ENCODE measurements around the gene UQCR11.

UQCR11 gene

DNA sequence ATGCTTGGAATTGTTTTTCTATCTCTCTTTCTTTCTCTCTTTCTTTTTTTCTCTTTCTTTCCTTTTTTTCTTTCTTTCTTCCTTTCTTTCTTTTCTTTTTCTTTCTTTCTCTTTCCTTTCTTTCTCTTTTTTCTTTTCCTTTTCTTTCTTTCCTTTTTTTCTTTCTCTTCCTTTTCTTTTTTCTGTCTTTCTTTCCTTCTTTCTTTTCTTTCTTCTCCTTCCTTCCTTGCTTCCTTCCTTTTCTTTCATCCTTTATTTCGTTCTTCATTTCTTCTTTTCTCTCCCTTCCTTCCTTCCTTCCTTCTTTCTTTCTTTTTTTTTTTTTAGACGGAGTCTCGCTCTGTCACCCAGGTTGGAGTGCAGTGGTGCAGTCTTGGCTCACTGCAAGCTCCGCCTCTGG lies 35.3 kb downstream of the UQCR11 start:
- no peak for DNase-seq (ENCODE audit: low read depth in 2 of 2)

DNA sequence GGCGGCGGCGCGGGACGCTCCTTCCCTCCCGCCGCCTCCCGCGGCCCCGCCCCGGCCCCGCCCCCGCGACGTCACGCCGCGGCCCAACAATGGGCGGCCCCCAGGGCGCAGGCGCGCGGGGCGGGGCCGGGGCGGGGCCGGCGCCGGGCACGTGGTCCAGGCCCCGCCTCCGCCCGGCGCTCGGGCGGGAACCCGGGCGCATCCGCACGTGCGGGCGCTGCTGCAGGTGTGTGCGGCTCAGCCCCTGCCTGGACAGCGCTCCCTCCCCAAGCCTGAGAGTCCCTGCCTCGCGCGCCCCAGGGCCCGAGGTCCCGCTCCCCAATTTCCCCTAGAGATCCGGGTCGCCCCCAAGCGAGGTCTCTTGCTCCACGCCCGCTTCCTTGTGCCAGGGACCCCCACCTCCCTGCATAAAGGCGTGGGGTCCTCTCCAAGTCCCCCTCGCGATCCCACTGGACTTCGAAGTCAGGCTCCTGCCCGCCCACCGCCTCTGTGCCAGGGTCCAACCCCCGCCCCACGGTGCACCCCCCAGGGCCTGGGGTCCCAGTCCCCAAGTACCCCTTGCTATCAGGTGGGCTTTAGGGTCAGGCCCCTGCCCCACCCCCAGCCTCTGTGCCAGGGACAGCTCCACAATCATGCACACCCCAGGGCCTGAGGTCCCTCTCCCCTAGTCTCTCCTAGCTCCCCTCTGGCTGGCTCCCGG lies 36.8 kb downstream of the UQCR11 start, which contains the start of gene MEX3D:
Gene MEX3D, minus strand, starts transcription at position 6 of the 700 bp plus-strand sequence. CDS start 267 bp downstream, outside the sequence.
- DNase-seq (ENCODE audit: low read depth in 2 of 2): peak; percentile 42 to 44

DNA sequence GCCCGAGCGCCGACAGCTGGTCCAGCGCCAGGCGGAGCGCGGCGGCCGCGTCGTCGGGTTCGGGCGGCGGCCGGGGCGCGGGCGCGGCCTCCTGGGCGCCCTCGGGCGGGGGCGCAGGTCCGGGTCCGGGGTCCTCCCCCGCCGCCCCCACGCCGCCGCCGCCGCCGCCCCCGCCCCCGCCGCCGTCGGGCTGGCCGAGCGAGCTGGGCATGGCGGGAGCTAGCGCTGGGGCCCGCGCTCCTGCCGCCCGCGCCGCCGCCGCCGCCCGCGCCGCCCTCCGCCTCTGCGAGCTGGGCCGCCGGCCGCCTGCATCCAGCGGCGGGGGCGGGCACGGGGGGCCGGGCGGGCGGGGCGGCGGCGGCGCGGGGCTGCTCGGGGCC lies 37.4 kb downstream of the UQCR11 start:
- no peak for DNase-seq (ENCODE audit: low read depth in 2 of 2)

DNA sequence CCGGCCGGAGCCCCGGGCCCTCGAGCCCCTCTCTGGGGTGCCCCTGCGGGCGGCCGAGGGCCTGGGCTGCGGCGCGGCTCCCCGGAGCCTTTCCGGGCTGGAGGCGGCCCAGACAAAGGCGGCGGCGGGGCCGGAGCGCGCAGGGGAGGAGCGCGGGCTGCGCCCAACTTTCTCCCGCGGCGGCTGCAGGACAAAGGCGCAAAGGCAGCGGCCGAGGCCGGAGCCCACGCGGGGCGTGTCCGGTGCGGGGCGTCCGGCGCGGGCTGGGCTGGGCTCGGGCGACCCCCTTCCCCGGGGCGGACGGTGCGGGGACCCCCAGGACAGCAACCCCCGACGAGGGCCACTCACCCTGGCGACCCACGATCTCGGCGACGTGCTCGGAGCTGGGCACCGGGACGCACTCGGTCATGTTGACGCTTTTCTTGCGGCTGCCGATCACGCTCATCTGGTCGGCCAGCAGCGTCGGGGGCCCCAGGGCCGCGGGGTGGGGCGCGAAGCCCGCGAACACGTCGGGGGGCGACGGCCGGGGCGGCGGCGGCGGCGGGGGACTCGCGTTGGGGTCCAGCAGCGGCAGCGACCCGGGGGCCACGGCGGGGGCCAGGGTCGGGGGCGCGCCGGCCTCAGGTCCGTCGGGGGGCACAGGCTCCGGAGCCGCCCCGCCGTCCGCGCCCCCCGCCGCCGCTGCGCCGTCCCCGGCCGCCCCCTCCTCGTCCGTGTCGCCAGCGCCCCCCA lies 38.0 kb downstream of the UQCR11 start:
- no peak for DNase-seq (ENCODE audit: low read depth in 2 of 2)

DNA sequence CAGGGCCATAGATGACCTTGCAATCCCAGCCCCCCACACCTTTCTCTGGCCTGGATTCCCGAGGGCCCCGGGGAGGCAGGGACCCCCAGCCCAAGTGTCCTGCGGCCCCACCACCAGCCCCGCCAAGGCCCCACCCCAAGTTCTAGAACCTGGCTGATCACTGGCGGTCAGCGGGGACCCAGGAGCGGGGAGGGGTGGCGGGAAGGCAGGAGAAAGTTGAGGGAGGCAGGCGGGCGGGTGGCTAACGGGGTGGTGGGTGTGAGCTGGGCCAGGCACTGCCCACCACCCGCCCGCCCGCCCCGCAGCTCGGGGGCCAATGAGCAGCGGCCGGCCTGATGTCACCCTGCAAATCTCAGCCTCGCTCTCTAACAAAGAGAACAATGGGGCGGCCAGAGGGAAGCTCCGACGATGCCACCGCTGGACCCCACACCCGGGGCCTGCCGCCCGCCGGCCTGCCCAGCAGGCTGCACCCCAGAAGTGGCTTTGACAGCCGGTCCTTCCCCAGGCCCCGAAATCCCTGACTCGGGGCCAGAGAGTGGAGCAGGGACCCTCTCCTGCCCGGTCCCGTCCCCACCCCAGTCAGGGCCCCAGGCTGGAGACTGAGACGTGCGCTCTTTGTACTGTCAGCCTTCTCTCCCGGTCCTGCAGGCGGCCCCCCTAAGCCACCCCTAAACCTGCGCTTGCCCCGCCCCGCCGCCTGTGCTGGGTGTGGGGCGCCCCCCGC lies 38.7 kb downstream of the UQCR11 start:
- DNase-seq (ENCODE audit: low read depth in 2 of 2): peak; percentile 53 to 56

DNA sequence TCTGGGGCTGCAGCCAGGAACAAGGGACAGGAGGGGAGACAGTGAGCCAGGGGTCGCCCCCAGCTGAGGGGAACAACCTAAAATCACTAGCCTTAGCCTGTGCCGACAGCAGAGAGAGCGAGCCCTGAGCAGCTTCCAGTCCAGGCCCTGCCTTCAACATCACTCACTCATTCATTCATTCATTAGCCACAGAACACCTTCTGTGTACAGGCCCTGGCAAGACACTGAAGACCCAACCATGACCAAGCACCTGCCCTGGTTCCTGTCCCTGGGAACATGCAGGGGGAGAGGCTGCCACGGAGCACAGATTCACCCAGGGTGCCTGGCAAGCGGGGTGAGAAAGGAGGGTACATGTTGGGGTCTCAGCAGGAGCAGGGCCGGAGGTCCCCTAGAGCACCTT lies 42.0 kb downstream of the UQCR11 start:
- no peak for DNase-seq (ENCODE audit: low read depth in 2 of 2)

DNA sequence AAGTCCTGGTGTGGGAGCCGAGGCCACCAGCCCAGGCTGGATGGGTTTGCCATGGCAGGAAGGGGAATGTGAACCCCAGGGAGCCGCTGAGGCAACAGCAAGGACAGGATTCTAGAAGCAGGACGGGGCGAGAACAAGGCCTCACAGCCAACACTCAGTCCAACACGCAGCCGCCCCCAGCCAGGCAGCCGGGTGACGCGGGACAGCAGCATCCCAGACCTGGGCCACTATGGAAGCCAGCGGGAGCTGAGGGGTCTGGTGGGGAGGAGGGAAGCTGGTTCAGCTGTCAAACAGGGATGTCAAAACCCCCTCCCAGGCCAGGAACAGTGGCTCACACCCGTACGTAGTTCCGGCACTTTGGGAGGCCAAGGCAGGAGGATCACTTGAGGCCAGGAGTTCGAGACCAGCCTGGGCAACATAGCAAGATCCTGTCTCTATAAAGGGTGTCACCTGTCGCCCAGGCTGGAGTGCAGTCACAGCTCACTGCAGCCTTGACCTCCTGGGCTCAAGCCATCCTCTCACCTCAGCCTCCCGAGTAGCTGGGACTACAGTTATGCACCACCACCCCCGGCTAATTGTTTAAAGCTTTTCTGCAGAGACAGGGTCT lies 43.9 kb downstream of the UQCR11 start:
- DNase-seq (ENCODE audit: low read depth in 2 of 2): no peak

DNA sequence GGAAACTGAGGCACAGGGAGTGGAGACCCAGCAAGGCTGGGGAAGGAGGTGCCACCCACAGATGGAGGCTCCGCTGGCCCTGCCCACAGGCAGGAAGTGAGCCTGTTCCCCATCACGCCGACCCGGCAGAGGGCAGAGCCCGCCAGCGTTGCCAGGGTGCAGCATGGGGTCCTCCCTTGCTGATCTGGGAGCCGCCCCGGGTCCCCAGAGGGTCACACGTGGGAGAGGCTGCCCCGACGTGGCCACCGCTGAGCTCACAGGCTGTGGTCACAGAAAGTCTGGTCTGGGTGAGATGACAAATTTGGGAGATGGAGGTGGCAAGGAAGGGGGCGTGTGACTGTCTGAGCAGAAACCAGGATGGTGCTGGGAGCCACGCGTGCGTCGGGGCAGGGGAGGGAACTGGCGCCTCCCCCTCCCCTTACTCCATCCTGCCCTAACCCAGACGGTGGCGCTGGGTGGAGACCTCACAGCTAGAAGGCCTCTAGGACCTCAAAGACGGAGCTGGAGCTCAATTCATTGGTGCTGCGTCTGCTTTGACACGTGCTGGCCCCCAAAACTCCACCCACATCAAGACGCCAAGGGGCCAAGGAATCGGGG lies 44.9 kb downstream of the UQCR11 start:
- DNase-seq (ENCODE audit: low read depth in 2 of 2): no peak

DNA sequence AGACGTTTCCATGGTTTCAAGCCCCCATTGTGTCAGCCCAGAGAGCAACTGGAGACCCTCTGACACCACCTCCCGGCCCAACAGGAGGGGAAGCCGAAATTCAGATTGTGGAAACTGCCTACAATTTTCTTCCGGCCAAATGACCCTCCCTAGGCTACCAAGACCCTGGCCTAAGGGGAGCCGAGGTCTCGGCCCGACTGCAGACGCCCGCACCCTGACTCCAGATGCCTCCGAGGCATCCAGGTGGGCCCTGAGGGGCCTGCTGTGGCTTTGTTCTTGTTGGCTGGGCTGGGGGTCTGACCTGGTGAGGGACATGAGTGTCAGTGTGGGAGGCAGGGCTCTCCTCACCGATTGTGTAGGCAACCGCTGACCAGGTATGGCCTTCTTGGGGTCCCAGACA lies 46.7 kb downstream of the UQCR11 start:
- DNase-seq (ENCODE audit: low read depth in 2 of 2): no peak

DNA sequence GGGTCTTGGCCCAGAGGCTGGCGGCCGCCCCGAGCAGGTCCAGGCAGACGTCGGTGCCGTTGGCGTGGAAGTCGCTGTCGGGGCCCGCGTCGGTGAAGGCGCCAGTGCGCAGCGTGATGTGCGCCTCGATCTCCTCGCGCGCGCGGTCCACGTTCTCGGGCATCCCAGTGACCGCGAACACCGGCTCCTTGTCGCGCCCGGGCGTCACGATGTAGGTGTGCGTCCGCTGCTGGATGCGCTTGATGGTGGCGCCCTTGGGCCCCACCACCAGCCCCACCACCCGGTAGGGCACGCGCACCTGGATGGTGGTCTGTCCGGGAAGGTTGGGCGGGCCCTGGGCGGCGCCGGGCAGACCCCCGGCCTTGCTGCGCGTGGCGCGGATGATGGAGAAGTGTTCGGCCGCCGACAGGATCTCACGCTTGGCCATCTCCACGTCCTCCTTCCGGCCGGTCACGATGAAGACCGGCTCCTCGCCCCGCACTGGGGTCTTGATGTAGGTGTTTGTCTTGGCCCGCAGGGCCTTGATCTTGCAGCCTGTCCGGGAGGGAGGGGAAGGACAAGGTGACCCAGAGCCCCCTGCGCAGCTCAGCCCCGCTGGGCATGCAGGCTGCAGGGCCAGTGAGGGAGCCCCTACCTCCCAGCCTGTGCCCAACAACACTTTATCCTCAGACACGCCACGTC lies 48.7 kb downstream of the UQCR11 start:
- DNase-seq (ENCODE audit: low read depth in 2 of 2): no peak

DNA sequence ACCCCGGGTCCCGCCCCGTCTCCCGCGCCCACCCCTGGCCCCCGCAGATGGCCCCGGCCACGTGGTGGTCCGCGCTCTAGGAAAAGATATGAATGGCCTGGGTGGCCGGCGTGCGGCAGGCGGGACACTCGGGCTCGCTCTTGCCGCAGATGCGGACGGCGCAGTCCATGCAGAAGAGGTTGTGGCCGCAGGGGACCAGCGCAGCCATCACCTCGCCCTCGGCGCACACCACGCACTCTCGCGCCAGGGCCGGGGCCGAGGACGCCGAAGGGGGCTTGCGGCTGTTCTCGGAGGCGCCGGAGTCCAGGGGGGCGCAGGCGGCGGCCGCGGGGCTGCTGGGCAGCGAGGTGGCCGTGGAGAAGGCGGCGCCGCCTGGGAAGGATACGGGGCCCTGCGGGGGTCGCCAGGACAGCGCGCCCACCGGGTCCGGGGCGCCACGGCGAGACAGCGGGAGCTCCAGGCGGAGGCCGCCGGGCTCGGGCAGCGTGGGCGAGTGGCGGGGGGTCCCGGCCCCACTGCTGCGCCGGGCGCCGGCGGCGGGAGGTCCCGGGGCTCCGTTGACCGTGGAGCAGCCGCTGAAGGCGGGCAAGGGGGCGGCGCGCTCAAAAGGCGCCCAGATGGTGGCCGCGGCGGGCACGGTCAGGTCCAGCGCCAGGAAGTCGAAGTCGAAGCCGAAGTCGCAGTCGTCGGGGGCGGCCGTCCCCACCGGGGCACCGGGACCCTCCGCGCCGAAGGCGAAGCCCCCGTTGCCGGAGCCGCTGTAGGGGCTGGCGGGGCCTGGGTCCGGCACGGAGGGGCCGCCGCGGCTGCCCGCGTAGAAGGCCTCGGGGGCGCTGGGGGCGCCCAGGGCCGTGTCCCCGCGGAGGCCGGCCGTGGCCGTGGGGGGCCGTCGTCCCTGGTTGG lies 49.5 kb downstream of the UQCR11 start:
- DNase-seq (ENCODE audit: low read depth in 2 of 2): no peak

DNA sequence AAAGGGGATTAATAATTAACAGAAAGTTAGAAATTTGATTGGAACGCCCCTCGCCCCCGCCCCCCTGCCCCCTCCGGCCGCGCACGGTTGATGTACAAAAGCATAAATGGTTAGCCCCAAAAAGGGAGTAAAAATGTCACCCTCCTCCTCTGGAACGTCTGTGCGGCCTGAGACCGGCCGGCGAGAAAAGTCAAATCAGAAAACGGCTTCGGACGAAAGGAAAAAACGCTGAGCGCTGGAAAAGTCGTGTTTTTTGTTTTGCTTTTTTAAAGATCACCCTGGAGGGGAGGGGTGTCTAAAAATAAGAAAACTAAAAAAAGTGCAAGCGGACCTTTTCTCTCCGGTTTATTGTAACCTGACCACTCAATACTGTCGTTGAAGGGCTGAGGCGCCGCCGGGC lies 50.3 kb downstream of the UQCR11 start:
- DNase-seq (ENCODE audit: low read depth in 2 of 2): no peak

DNA sequence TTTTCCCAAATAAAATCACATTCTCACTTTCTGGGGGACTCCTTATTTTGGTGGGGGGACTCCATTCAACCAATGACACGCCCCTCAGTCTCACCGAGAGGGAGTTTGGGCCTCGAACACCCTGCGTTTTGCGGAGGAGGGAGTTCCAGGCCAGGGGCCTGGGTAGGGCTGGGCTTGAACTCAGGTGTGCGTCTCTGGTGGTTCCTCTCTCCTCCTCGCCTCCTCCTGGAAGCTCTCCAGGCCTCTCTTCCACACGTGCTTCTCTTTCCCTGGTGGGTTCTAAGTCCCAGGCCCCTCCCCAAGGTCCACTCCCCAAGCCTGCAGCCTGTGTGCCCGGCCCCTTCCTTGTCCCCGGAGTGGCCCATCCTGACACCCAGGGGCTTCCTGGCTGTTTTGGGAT lies 51.8 kb downstream of the UQCR11 start:
- DNase-seq (ENCODE audit: low read depth in 2 of 2): no peak

DNA sequence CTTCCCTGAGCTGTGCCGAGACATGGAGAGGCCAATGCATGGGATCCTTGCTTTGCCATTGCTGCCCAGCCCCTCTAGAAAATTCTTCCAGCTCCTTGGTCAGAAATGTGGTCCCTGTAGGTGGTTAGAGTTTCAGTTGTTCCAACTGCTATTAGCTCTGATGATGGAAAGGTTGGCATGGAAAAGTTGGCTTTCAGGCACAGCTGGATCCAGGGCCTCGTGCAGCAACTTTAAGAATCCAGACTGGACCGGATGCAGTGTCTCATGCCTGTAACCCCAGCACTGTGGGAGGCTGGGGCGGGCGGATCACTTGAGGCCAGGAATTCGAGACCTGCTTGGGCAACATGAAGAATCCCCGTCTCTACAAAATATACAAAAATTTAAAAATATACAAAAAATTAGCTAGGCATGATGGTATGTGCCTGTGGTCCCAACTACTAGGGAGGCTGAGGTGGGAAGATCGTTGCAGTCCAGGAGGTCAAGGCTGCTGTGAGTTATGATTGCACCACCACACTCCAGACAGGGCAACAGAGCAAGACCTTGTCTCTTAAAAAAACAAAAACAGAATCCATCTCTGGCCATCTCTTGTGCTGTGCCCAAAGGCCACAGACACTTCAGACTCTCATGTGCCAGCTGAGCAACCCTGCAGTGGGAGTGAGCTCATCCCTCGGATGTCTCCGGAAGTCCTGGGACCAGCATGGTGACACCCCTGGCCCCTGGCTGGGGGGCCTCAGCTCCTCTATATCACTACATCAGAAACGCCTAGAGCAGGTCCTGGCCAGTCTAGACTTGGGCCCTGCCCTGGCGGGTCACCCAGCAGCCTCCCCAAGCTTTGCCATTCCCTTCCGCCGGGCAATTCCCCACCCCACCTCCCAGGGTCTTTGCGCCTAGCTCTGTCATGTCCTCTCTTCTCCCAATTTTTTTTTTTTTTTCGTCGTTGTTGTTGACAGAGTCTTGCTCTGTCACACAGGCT lies 53.9 kb downstream of the UQCR11 start:
- no peak for DNase-seq (ENCODE audit: low read depth in 2 of 2)

DNA sequence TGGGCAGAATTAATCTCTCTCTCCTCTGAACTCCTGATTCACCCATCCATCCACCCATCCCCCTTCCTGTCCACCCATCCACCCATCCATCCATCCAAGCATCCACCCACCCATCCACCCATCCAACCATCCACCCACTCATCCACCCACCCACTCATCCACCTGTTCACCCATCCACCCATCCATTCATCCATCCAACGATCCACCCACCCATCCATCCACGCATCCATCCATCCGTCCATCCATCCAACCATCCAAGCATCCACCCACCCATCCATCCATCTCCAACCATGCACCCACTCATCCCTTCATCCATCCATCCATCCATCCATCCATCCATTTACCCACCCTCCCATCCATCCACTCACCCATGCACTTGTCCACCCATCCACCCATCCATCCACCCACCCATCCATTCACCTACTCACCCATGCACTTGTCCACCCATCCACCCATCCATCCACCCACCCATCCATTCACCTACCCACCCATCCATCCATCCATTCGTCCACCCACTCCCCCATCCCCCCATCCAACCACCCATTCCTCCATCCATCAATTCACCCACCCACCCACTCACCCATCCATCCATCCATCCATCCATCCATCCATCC lies 55.8 kb downstream of the UQCR11 start:
- DNase-seq (ENCODE audit: low read depth in 2 of 2): no peak

Data from fibroblast of skin of left biceps (primary cell).